ENCODE measurements around the gene PTPN13. TPM values are rescaled to one million over a fixed set of nuclear protein-coding genes. Genes with fewer than 3 reads are reported as not detected.
A peak's percentile ranks its signal among the peaks of the same experiment; 100 is the strongest.

The PTPN13 gene
- total RNA-seq, 1 donor = 70.2 TPM

- H3K4me2 ChIP-seq (ENCODE audit: insufficient read depth, low read length) = no peak overlapping the region
- peaks cover 3% of the 10 kb centered on the region for H3K9me3 ChIP-seq (ENCODE audit: low read depth, low read length)
- H3K4me1 ChIP-seq (ENCODE audit: insufficient read depth, low read length) = peaks cover 2% of the 10 kb centered on the region
- DNase-seq (ENCODE audit: insufficient read length, low spot score, missing footprints) = no peak
- H3K27ac ChIP-seq (ENCODE audit: low read depth, low read length) = no peak overlapping the region
- H3K4me3 ChIP-seq (ENCODE audit: insufficient read depth, low read length) = no peak overlapping the region
- H2AFZ ChIP-seq (ENCODE audit: low read length) = no peak overlapping the region
- no peak for TF ChIP-seq CTCF (IDR thresholded peaks at IDR 0.05; ENCODE audit: extremely low read depth, low read depth, low read length)
- no peaks in the 10 kb centered on the region for H3K36me3 ChIP-seq (ENCODE audit: insufficient read depth, low read length)
- H3K79me2 ChIP-seq (ENCODE audit: insufficient read depth, low read length) = peaks cover 5% of the 10 kb centered on the region
- peaks cover 4% of the 10 kb centered on the region for H4K20me1 ChIP-seq (ENCODE audit: insufficient read depth, low read length)
- H3K27me3 ChIP-seq (ENCODE audit: insufficient read depth, low read length) = no peaks in the 10 kb centered on the region
Measured at GRCh38 chr4:86657382-86657781, 63.3 kb downstream of the PTPN13 start.

DNA sequence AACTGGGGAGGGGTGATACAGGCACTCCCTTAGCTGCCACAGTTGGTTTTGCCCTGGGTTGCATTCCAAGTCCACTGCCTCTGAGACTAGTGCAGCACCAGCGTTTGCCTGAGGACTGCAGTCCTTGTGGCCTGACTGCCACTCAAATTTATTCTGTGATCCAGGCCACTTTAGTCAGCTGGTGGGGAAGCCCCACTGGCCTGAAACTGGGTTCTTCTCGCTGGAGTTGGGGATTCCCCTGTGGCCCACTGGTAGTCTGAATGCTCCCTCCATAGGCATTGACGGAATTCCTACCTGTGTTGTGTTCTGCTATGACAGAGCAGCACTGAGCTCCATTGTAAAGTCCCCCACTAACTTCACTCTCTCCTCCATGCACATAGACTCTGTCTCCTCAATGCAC, 63.8 kb downstream of the PTPN13 start:
- Histone ChIP-seq H3K36me3 (ENCODE audit: insufficient read depth, low read length) (no peaks in the 10 kb centered on the region), H3K4me2 (ENCODE audit: insufficient read depth, low read length) (no peak overlapping the region), H3K27ac (ENCODE audit: low read depth, low read length) (no peak overlapping the region), H3K4me3 (ENCODE audit: insufficient read depth, low read length) (no peak overlapping the region), H3K9me3 (ENCODE audit: low read depth, low read length) (peaks cover 3% of the 10 kb centered on the region), H3K27me3 (ENCODE audit: insufficient read depth, low read length) (no peaks in the 10 kb centered on the region), H3K4me1 (ENCODE audit: insufficient read depth, low read length) (peaks cover 2% of the 10 kb centered on the region), H3K79me2 (ENCODE audit: insufficient read depth, low read length) (peaks cover 5% of the 10 kb centered on the region), H4K20me1 (ENCODE audit: insufficient read depth, low read length) (peaks cover 7% of the 10 kb centered on the region), H2AFZ (ENCODE audit: low read length) (no peak overlapping the region)
- TF ChIP-seq CTCF (IDR thresholded peaks at IDR 0.05; ENCODE audit: extremely low read depth, low read depth, low read length) = no peak
- no peak for DNase-seq (ENCODE audit: insufficient read length, low spot score, missing footprints)

- no peaks in the 10 kb centered on the region for H3K27me3 ChIP-seq (ENCODE audit: insufficient read depth, low read length)
- peaks cover 10% of the 10 kb centered on the region for H4K20me1 ChIP-seq (ENCODE audit: insufficient read depth, low read length)
- H2AFZ ChIP-seq (ENCODE audit: low read length) = no peak overlapping the region
- no peaks in the 10 kb centered on the region for H3K36me3 ChIP-seq (ENCODE audit: insufficient read depth, low read length)
- H3K4me3 ChIP-seq (ENCODE audit: insufficient read depth, low read length) = no peak overlapping the region
- H3K4me2 ChIP-seq (ENCODE audit: insufficient read depth, low read length) = no peak overlapping the region
- no peak for DNase-seq (ENCODE audit: insufficient read length, low spot score, missing footprints)
- peaks cover 2% of the 10 kb centered on the region for H3K79me2 ChIP-seq (ENCODE audit: insufficient read depth, low read length)
- peaks cover 12% of the 10 kb centered on the region for H3K4me1 ChIP-seq (ENCODE audit: insufficient read depth, low read length)
- H3K27ac ChIP-seq (ENCODE audit: low read depth, low read length) = no peak overlapping the region
- no peaks in the 10 kb centered on the region for H3K9me3 ChIP-seq (ENCODE audit: low read depth, low read length)
- no peak for TF ChIP-seq CTCF (IDR thresholded peaks at IDR 0.05; ENCODE audit: extremely low read depth, low read depth, low read length)
Measured at GRCh38 chr4:86660401-86660800, 66.3 kb downstream of the PTPN13 start.

DNA sequence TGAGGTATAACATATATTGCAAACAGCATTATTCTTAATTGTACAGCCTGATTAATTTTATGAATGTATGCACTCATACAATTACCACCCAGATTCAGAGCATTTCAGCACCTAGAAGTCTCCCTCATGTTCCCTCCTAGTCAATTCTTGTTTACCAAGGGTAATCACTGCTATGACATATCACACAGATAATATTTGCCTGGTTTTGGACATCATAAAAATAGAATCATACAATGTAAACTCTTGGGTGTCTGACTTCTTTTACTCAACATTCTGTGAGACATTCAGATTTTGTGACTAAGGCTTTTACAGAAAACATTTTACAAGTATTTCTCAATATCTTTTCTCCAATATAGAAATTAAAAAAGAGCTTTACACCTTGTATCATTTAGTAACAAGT, 66.9 kb downstream of the PTPN13 start:
- no peaks in the 10 kb centered on the region for H3K27me3 ChIP-seq (ENCODE audit: insufficient read depth, low read length)

More for the DNA sequence above, 66.9 kb downstream of the PTPN13 start:
- DNase-seq (ENCODE audit: insufficient read length, low spot score, missing footprints) = peak; percentile 36
- Histone ChIP-seq H3K4me2 (ENCODE audit: insufficient read depth, low read length) (no peak overlapping the region), H3K4me3 (ENCODE audit: insufficient read depth, low read length) (no peak overlapping the region), H3K36me3 (ENCODE audit: insufficient read depth, low read length) (no peaks in the 10 kb centered on the region), H4K20me1 (ENCODE audit: insufficient read depth, low read length) (peaks cover 10% of the 10 kb centered on the region), H2AFZ (ENCODE audit: low read length) (no peak overlapping the region), H3K79me2 (ENCODE audit: insufficient read depth, low read length) (peaks cover 2% of the 10 kb centered on the region), H3K9me3 (ENCODE audit: low read depth, low read length) (no peaks in the 10 kb centered on the region), H3K4me1 (ENCODE audit: insufficient read depth, low read length) (peaks cover 12% of the 10 kb centered on the region), H3K27ac (ENCODE audit: low read depth, low read length) (no peak overlapping the region)
- no peak for TF ChIP-seq CTCF (IDR thresholded peaks at IDR 0.05; ENCODE audit: extremely low read depth, low read depth, low read length)

Measured in osteoblast (primary cell).